M059J (cell line): Measurements from ENCODE around the gene SLC27A2. TPM values are rescaled to one million over a fixed set of nuclear protein-coding genes. Genes with fewer than 3 reads are reported as not detected.

Experiments used
- DNase-seq: peaks from one replicate; pipeline ENCODE4 v3.0.0-alpha.2; 2012; ENCODE audit warnings: low read depth
- total RNA-seq: library from RNA; depleted of rRNA; stranded (reverse); fragments of >200 nt; shearing (Covaris generic); gene quantifications from 2 replicates; pipeline ENCODE4 v1.2.3, GENCODE V29; 2014; rRNA removed

The SLC27A2 gene
- total RNA-seq, 1 experiment from 2014 or later: 60.3 TPM

DNA sequence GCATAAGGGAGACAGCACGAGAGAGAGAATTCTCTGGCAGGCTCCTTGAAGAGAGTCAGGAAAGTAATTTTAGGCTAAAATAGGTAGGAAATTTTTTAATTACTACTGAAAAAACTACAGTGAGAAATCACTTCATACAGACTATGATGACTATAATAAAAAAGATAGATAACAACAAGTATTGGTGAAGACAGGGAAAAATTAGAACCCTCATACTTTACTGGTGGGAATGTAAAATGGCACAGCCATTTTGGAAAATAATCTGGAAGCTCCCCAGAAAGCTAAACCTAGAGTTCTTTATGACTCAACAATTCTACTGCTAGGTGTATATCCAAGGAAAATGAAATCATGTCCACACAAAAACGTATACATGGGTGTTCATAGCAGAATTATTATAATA, 85.6 kb downstream of the SLC27A2 start:
- no peak for DNase-seq

DNA sequence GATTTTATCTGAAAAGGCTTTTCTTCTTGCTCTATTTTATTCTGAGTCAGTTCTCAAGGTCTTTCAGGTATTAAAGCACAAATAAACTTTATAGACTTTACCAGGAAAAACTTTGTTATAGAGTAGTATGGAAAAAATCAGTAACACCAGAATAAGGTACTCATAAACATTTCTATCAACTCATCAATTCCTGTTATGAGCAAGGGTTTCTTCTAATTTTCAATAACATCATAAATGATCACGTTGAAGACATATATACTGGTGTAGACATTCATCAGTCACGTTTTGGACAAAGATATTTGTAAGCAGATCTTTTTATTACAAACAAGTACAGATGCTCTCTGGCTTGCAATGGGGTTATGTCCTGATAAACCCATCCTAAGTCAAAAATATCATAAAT, 93.1 kb downstream of the SLC27A2 start:
- no peak for DNase-seq

DNA sequence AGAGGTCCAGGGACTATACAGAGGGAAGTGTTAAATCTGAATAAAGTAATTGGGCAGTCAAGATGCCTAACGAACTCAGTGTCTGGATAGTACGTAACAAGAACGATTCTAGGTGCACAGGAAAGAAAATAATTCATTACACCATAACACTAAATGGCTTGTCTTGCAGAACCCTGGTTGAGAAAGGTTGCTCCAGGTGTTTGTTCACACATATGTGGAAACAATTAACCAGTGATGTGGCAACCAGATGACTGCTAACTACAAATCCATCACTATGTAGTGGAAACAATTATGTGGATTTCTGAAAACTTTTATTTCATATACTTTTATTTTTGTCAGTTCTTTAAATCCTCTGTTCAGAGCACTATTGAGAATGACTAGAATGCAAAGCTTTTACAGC, 93.9 kb downstream of the SLC27A2 start:
- no peak for DNase-seq

DNA sequence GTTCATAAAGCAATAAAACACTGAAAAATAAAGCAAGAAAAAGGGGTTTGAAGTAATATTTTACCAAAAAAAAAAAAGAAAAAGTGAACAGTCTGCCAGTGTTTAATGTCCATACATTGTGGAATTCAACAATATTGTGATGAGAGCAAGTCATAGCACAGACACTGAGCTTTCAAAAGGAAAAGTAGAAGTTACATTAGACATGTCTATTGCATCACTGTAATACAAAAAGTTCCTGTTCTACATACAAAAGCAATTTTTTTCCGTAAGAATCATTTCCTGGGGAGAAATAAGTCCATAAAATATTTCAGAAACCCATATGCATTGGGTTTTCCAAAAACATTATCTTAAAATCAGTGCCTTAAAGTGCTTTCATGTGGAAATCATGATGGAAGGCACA, 95.4 kb downstream of the SLC27A2 start:
- DNase-seq: no peak

DNA sequence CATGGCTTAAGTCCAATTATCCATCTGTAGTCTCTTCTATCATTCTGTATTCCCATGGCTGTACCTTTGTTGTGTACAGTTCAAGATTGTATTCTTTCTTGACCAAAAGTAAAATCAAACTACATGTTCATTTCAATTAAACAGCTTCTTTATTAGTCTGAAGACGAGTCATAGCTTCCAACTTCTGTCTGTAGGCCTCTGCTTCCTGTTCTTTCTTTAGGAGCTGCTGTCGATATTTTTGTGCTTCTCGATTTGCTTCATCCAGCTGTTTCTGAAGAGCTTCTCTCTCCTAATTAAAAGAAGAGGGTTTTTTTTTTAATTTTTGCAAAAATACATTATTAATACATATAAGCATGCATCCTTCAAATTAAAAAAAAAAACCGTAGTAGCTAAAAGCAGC, 96.5 kb downstream of the SLC27A2 start:
- peak; percentile 11 for DNase-seq

DNA sequence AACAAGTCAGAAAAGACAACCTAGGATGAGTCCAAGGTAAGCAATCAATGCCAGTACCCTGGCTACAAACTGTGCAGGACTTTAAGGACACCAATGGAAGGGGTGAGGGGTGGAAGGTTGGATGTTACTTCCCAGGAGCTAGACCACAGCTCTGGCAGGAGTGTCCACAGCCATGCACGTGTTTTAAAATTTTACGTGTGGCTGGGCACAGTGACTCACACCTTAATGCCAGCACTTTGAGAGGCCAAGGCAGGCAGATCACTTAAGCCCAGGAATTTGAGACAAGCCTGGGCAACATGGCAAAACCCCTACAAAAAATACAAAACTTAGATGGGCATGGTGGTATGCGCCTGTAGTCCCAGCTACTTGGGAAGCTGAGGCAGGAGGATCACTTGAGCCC, 98.3 kb downstream of the SLC27A2 start:
- DNase-seq: peak; percentile 90

DNA sequence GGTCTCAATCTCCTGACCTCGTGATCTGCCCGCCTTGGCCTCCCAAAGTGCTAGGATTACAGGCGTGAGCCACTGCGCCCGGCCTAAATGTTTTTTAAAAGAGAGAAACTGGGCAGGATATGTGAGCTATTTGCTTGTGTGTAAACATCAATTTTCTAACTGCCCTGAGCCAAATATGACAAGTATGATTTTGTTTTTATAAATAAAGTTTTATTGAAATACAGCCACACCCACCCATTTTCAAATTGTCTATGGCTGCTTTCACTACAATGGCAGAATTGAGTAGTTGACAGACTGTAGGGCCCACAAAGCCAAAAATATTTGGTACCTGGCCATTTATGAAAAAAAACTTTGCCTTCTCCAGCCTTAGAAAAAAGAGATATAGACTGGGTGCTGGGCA, 99.4 kb downstream of the SLC27A2 start:
- no peak for DNase-seq

Other genes with a start within 250 kb of the SLC27A2 start
- 0.89 and 2.1 TPM in 2 replicates for gene ATP8B4, start 63.0 kb upstream of the SLC27A2 start, total RNA-seq
- gene HDC, start 83.5 kb downstream of the SLC27A2 start, total RNA-seq: 0.05 and 0.10 TPM in 2 replicates
- gene GABPB1, start 173.0 kb downstream of the SLC27A2 start, total RNA-seq: 33.7 and 41.8 TPM in 2 replicates
- gene USP8, start 242.2 kb downstream of the SLC27A2 start, total RNA-seq: 24.6 and 44.1 TPM in 2 replicates